Small intestine (tissue), 7 donors: ENCODE measurements around the gene RFTN1. TPM values are rescaled to one million over a fixed set of nuclear protein-coding genes. Genes with fewer than 3 reads are reported as not detected.

Source experiments
- DNase-seq, 2 donors: peaks; one replicate each; pipeline versions ENCODE4 v3.0.0 to v3.0.0-alpha.2; 2013
- FAIRE-seq: peaks from 2 replicates; lab custom pipeline; 2012; peaks lifted over from hg19 to GRCh38; lab: Jason Lieb, UNC
- H3K27ac ChIP-seq, 3 donors: one replicate each; pipeline ENCODE4 v1.5.1; 2013; ENCODE audit warnings: low read length in 2 of 3, mild to moderate bottlenecking in 2 of 3, control low read depth in 1 of 3, inconsistent platforms in 1 of 3, low read depth in 1 of 3, moderate library complexity in 1 of 3
- H3K27me3 ChIP-seq, 3 donors: one replicate each; pipeline ENCODE4 v1.6.1; 2013; ENCODE audit warnings: low read length in 3 of 3, inconsistent platforms in 1 of 3; ENCODE audit not compliant: control insufficient read depth in 3 of 3, insufficient read depth in 3 of 3
- H3K36me3 ChIP-seq, 3 donors: one replicate each; pipeline ENCODE4 v1.6.1; 2013; ENCODE audit warnings: low read length in 3 of 3, inconsistent platforms in 1 of 3, low read depth in 1 of 3, mild to moderate bottlenecking in 1 of 3, moderate library complexity in 1 of 3; ENCODE audit not compliant: control insufficient read depth in 3 of 3, insufficient read depth in 2 of 3
- H3K4me1 ChIP-seq, 3 donors: one replicate each; pipeline ENCODE4 v1.6.1; 2013; ENCODE audit warnings: low read length in 2 of 3, inconsistent platforms in 1 of 3, low read depth in 1 of 3, mild to moderate bottlenecking in 1 of 3, moderate library complexity in 1 of 3; ENCODE audit not compliant: control insufficient read depth in 3 of 3, insufficient read depth in 2 of 3
- H3K4me3 ChIP-seq, 3 donors: one replicate each; pipeline ENCODE4 v1.5.1; 2013; ENCODE audit warnings: low read length in 3 of 3, control low read depth in 1 of 3, inconsistent platforms in 1 of 3, low read depth in 1 of 3, mild to moderate bottlenecking in 1 of 3, moderate library complexity in 1 of 3
- H3K9me3 ChIP-seq, 2 donors: one replicate each; pipeline ENCODE4 v1.6.1; 2013; ENCODE audit warnings: low read depth in 1 of 2, low read length in 1 of 2; ENCODE audit not compliant: control insufficient read depth in 2 of 2, insufficient read depth in 1 of 2
- WGBS, 3 donors: extraction: QIAGEN DNeasy Blood & Tissue Kit; methylation state at CpG; one replicate each; pipeline ENCODE4 v1.1.7; 2013; 5-methylcytosine and 5-hydroxymethylcytosine counted together
- polyA plus RNA-seq, 4 donors: library from polyadenylated mRNA; stranded (reverse) in 3 of 4; unstranded in 1 of 4; fragments of 200-250 nt in 3 of 4; fragments of 120-200 nt in 1 of 4; gene quantifications; one replicate each; pipeline versions ENCODE4 v1.2.1 to v1.2.3, GENCODE V29; 2013
- donor health status: healthy with polysubstance abuse.
- donor health status: control.
- donor health status: control.
- donor health status: Bipolar disorder and iron deficiency.
- donor health status: healthy.

RFTN1 gene
- polyA plus RNA-seq, 4 donors: 1.8 to 18.4 (median 11.6) TPM

GRCh38 chr3:16338999-16339398 lies 174.5 kb downstream of the RFTN1 start:
- H3K9me3 ChIP-seq: no peaks in the 10 kb centered on the region
- no peaks in the 10 kb centered on the region for H3K4me1 ChIP-seq
- peaks cover 0 to 34% (median 7%) of the 10 kb centered on the region in 3 donors for H3K36me3 ChIP-seq
- H3K4me3 ChIP-seq: no peak overlapping the region
- 67 to 82% (median 71%) methylated on average over 1 of the region's 1 CpG for WGBS, 3 donors
- no peak for DNase-seq
- H3K27me3 ChIP-seq: no peaks in the 10 kb centered on the region
- FAIRE-seq: no peak
- H3K27ac ChIP-seq: no peak overlapping the region

GRCh38 chr3:16337856-16338540 lies 175.5 kb downstream of the RFTN1 start:
- FAIRE-seq (no peak), DNase-seq (peak in 1 of 2 donors; percentile 45)
- Histone ChIP-seq H3K9me3 (no peaks in the 10 kb centered on the region), H3K27ac (peak overlapping the region in 1 of 3 donors; percentile 10), H3K4me1 (peaks cover 0 to 1% (median 0%) of the 10 kb centered on the region in 3 donors), H3K27me3 (no peaks in the 10 kb centered on the region), H3K36me3 (peaks cover 0 to 33% (median 5%) of the 10 kb centered on the region in 3 donors), H3K4me3 (no peak overlapping the region)
- 70 to 87% (median 74%) methylated on average over 15 of the region's 15 CpGs for whole genome bisulfite sequencing, 3 donors

DNA sequence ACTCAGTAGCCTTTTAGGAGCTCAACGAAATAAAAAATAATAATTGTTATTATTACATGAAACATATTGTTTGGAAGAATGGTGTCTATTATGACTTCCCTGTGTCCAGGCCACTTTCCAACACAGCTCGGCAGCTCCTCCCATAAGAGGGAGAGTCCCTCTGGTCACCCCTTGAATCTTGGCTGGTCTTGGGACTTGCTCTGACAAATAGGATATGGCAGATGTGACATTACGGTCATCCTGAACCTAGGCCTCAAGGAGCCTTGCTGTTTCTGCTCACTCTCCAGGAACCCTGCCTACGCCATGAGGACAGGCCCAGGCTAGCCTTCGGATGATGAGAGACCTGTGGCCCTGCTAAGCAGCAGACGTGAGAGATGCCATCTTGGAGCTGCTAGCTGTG lies 176.7 kb downstream of the RFTN1 start:
- H3K27me3 ChIP-seq: no peaks in the 10 kb centered on the region
- 88 to 96% (median 94%) methylated on average over 6 of the region's 6 CpGs for WGBS, 3 donors
- H3K27ac ChIP-seq: no peak overlapping the region
- FAIRE-seq (no peak), DNase-seq (no peak)
- peaks cover 0 to 2% (median 0%) of the 10 kb centered on the region in 3 donors for H3K4me1 ChIP-seq
- H3K4me3 ChIP-seq: no peak overlapping the region
- no peaks in the 10 kb centered on the region for H3K9me3 ChIP-seq
- H3K36me3 ChIP-seq: peaks cover 0 to 29% (median 5%) of the 10 kb centered on the region in 3 donors

DNA sequence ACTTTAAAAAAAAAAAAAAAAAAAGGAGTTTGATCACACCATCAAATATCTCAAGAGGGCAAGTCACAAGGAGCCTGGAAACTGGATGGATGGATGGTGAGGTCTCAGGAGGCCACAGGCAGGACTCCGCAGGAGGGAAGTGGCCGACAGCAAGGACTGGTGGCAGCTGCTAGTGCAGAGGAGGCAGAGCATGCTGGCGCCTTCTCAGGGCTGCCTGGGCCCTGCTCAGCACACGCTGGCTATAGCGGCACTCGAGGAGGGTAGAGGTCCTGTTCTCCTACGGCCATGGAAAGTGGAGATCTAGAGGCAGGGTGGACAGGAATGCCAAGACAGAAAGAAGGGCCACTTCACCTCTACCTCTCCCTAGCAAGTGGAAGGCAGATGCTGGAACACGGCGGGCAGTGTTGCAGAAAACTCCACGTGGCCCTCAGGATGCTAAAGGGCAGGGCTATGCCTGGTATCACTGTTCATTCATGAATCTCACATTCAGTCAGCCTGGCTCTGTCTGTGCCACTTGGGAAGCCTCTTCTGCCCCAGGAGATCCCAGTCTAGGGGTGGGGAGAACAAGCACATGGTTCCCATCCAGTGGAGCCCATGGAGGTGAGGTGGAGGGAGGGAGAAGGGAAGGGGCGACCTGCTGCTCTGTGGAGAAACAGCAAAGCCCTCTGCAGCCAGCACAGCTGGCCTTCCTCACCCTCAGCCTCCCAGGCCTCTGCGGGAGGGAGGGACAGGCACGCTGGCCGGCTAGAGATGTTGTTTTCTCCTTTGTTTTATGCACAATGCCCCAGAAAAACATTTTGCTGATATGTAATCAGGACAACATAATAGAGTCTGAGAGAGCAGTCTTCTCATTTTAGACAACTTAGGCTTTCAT lies 177.5 kb downstream of the RFTN1 start:
- peaks cover 0 to 4% of the 10 kb centered on the region in 2 donors for H3K9me3 ChIP-seq
- WGBS, 3 donors: 86 to 93% (median 93%) methylated on average over 14 of the region's 14 CpGs
- H3K27me3 ChIP-seq: no peaks in the 10 kb centered on the region
- H3K27ac ChIP-seq: no peak overlapping the region
- peaks cover 0 to 4% (median 0%) of the 10 kb centered on the region in 3 donors for H3K4me1 ChIP-seq
- H3K36me3 ChIP-seq: peaks cover 0 to 29% (median 7%) of the 10 kb centered on the region in 3 donors
- no peak overlapping the region for H3K4me3 ChIP-seq
- FAIRE-seq: no peak
- no peak for DNase-seq

GRCh38 chr3:16335333-16335732 lies 178.2 kb downstream of the RFTN1 start:
- Histone ChIP-seq H3K4me1 (peaks cover 0 to 6% (median 0%) of the 10 kb centered on the region in 3 donors), H3K36me3 (peaks cover 0 to 29% (median 7%) of the 10 kb centered on the region in 3 donors), H3K4me3 (no peak overlapping the region), H3K27ac (no peak overlapping the region), H3K9me3 (peaks cover 0 to 6% of the 10 kb centered on the region in 2 donors), H3K27me3 (no peaks in the 10 kb centered on the region)
- 84 to 93% (median 85%) methylated on average over 5 of the region's 5 CpGs for WGBS, 3 donors
- DNase-seq: no peak
- FAIRE-seq: no peak

- Histone ChIP-seq H3K27me3 (no peaks in the 10 kb centered on the region), H3K4me1 (peaks cover 0 to 6% (median 0%) of the 10 kb centered on the region in 3 donors), H3K36me3 (peaks cover 0 to 29% (median 11%) of the 10 kb centered on the region in 3 donors), H3K9me3 (peaks cover 0 to 6% of the 10 kb centered on the region in 2 donors), H3K4me3 (no peak overlapping the region), H3K27ac (no peak overlapping the region)
- WGBS, 3 donors: 80 to 86% (median 83%) methylated on average over 4 of the region's 4 CpGs
- DNase-seq (no peak), FAIRE-seq (no peak)
Observed at GRCh38 chr3:16334909-16335308, 178.6 kb downstream of the RFTN1 start.

DNA sequence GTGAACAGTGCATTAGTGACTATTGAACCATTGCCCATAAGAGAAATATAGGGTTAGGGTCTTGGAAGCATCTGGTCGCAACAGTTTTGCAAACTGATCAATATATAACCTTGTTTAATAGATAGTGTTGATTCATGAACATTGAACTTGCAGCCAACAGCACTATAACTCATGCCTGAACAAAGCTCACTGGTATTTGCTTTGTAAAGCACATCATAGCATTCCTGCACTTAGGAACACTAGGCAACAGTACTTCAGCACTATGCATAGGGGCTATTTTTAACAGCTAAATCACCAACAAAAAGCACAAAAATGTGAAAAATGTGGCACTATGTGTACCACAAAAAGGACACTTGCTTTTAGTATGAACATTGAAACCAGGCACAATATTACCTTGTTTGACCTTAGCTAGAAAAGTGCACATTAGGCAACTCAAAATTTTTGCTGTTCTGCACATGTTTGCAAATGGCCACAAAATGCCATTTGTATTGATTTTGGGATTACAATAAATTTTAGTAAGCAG lies 180.5 kb downstream of the RFTN1 start:
- Histone ChIP-seq H3K27ac (no peak overlapping the region), H3K27me3 (no peaks in the 10 kb centered on the region), H3K4me3 (no peak overlapping the region), H3K9me3 (peaks cover 0 to 12% of the 10 kb centered on the region in 2 donors), H3K4me1 (peaks cover 0 to 6% (median 0%) of the 10 kb centered on the region in 3 donors), H3K36me3 (peaks cover 2 to 43% (median 17%) of the 10 kb centered on the region in 3 donors)
- WGBS, 3 donors: 81 to 94% (median 85%) methylated on average over 1 of the region's 1 CpG
- FAIRE-seq: no peak
- peak in 1 of 2 donors; percentile 22 for DNase-seq

DNA sequence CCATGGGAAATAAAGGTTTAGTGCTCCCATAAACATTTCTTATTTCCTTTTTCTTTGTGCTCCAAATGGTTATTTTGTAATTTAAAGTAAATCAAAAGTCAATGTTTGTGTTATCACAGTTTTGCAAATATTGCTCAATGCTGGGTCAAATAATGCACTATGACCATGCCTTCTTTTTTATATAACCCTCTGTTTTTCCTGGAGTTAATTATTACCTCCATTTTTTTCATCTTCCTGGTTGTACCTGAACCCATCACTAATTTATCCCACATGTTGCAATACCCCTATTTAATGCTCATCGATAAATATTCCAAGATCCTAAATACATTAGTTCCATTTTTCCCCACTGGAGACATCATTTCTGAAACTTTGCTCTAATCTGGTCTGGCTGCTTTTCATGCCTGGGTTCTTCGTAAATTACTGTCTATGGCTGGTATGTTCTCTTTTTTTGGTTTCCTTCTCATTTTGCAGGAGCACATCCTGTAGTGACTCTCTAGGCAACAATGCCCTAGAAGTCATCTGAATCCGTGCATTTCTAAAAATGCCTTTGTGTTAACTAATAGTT lies 182.1 kb downstream of the RFTN1 start:
- 72 to 90% (median 87%) methylated on average over 3 of the region's 3 CpGs for WGBS, 3 donors
- no peak for FAIRE-seq

More for the DNA sequence above, 182.1 kb downstream of the RFTN1 start:
- Histone ChIP-seq H3K9me3 (peaks cover 0 to 12% of the 10 kb centered on the region in 2 donors), H3K4me1 (peaks cover 0 to 6% (median 0%) of the 10 kb centered on the region in 3 donors), H3K27ac (no peak overlapping the region), H3K36me3 (peaks cover 4 to 41% (median 17%) of the 10 kb centered on the region in 3 donors), H3K4me3 (no peak overlapping the region), H3K27me3 (no peaks in the 10 kb centered on the region)
- peak; percentile 31 to 33 for DNase-seq
